ENCODE data around the gene GRB10. TPM values are rescaled to one million over a fixed set of nuclear protein-coding genes. Genes with fewer than 3 reads are reported as not detected.
"Not testable (repeated sequence)": the region's sequence is repeated elsewhere in the genome, so short reads cannot be mapped to it uniquely, and the experiment has no call there.

The GRB10 gene
- total RNA-seq, 4 donors from 2014 or later, result 28.5 to 58.0 (median 53.0) TPM

DNA sequence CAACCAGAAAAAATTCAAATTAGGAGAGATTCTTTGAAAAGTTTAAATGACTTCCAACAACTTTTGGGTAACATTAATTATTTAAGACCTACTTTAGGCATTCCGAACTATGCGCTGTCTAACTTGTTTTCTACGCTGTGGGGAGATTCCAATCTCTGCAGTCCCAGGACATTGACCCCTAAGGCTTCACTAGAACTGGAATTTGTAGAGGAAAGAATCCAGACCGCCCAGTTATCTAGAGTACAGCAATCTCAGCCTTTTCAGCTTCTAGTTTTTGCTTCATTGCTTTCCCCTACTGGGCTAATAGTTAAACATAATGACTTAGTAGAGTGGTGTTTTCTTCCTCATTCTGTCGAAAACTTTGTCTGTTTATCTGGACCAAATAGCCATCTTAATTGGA lies 202.6 kb downstream of the GRB10 start:
- peaks cover 0 to 22% (median 0%) of the 10 kb centered on the region in 3 donors for H3K9me3 ChIP-seq
- WGBS, 2 donors (ENCODE audit: low coverage in 1 of 2), result 86 to 89% methylated on average over 5 of the region's 5 CpGs
- ATAC-seq, result no peak
- no peaks in the 10 kb centered on the region for H3K4me1 ChIP-seq
- no peak overlapping the region for H3K4me3 ChIP-seq
- no peaks in the 10 kb centered on the region for H3K36me3 ChIP-seq
- TF ChIP-seq, protein P1, sequence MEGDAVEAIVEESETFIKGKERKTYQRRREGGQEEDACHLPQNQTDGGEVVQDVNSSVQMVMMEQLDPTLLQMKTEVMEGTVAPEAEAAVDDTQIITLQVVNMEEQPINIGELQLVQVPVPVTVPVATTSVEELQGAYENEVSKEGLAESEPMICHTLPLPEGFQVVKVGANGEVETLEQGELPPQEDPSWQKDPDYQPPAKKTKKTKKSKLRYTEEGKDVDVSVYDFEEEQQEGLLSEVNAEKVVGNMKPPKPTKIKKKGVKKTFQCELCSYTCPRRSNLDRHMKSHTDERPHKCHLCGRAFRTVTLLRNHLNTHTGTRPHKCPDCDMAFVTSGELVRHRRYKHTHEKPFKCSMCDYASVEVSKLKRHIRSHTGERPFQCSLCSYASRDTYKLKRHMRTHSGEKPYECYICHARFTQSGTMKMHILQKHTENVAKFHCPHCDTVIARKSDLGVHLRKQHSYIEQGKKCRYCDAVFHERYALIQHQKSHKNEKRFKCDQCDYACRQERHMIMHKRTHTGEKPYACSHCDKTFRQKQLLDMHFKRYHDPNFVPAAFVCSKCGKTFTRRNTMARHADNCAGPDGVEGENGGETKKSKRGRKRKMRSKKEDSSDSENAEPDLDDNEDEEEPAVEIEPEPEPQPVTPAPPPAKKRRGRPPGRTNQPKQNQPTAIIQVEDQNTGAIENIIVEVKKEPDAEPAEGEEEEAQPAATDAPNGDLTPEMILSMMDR (IDR thresholded peaks at IDR 0.05), result no peak
- TF ChIP-seq EP300 (IDR thresholded peaks at IDR 0.05) (no peak), POLR2AphosphoS5 (IDR thresholded peaks at IDR 0.05) (no peak), POLR2A (IDR thresholded peaks at IDR 0.05) (no peak)
- no peak overlapping the region for H3K27ac ChIP-seq
- H3K27me3 ChIP-seq, result peaks cover 13% of the 10 kb centered on the region

DNA sequence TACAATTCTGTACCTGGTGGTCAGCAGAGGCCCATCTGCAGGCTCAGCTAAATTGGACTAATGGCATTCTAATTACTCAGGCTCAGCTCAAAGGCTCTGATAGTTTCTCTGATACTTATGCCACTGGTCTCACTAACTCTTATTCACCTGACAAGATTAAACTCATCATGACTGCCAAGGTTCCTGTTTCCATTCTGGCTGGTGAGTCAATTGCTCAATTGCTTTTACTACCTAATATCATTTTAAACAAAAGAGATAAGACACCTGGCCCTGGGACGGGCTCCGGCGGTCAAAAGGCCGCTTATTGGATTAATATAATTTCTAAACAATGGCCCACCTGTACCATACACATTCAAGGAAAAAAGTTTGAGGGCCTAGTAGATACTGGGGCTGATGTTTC lies 204.6 kb downstream of the GRB10 start:
- H3K9me3 ChIP-seq, H3K4me1 ChIP-seq, H3K36me3 ChIP-seq, H3K27me3 ChIP-seq, ATAC-seq, H3K27ac ChIP-seq, H3K4me3 ChIP-seq: not testable (repeated sequence)
- WGBS, 2 donors (ENCODE audit: low coverage in 1 of 2), result 91% methylated on average over 4 of the region's 4 CpGs; no CpG with 5 or more reads in 1 of the 2 donors

DNA sequence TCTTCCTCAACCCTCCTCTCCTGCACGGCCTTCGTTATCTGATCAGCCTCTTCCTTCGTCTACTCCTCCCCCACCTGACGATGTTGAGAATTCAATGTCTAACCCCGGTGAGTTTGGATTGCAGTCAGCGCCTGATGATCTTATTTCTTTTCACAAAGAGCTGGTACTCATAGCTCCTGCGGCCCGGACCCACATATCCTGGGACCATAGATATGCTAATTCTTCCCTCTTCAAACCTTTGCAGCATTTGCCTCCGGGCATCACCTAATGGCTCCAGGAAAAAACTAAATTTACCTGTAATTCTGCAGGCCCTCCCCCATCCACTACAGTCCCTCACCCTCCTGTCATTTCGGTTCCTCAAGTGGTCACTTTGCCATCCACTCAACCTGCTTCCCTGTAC lies 205.1 kb downstream of the GRB10 start:
- no peak overlapping the region for H3K4me3 ChIP-seq
- H3K27ac ChIP-seq, result no peak overlapping the region
- 82 to 92% methylated on average over 9 to 10 of the region's 10 CpGs for WGBS, 2 donors (ENCODE audit: low coverage in 1 of 2)
- H3K36me3 ChIP-seq, result no peaks in the 10 kb centered on the region
- TF ChIP-seq POLR2AphosphoS5 (IDR thresholded peaks at IDR 0.05) (no peak), POLR2A (IDR thresholded peaks at IDR 0.05) (no peak), EP300 (IDR thresholded peaks at IDR 0.05) (no peak)
- TF ChIP-seq, protein P1 (IDR thresholded peaks at IDR 0.05), result no peak
- H3K27me3 ChIP-seq, result no peaks in the 10 kb centered on the region
- ATAC-seq, result no peak
- H3K9me3 ChIP-seq, result peaks cover 0 to 2% (median 0%) of the 10 kb centered on the region in 3 donors
- H3K4me1 ChIP-seq, result no peaks in the 10 kb centered on the region

DNA sequence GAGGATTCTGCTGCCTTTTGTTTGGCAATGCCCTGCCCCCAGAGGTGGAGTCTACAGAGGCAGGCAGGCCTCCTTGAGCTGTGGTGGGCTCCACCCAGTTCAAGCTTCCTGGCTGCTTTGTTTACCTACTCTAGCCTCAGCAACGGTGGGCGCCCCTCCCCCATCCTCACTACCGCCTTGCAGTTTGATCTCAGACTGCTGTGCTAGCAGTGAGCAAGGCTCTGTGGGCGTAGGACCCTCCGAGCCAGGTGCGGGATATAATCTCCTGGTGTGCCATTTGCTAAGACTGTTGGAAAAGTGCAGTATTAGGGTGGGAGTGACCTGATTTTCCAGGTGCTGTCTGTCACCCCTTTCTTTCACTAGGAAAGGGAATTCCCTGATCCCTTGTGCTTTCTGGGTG lies 206.3 kb downstream of the GRB10 start:
- not testable (repeated sequence) for H3K27me3 ChIP-seq, H3K4me3 ChIP-seq, H3K4me1 ChIP-seq, H3K9me3 ChIP-seq, ATAC-seq, H3K27ac ChIP-seq, H3K36me3 ChIP-seq
- WGBS, 2 donors (ENCODE audit: low coverage in 1 of 2), result no CpG with 5 or more reads among the region's 6 CpGs

DNA sequence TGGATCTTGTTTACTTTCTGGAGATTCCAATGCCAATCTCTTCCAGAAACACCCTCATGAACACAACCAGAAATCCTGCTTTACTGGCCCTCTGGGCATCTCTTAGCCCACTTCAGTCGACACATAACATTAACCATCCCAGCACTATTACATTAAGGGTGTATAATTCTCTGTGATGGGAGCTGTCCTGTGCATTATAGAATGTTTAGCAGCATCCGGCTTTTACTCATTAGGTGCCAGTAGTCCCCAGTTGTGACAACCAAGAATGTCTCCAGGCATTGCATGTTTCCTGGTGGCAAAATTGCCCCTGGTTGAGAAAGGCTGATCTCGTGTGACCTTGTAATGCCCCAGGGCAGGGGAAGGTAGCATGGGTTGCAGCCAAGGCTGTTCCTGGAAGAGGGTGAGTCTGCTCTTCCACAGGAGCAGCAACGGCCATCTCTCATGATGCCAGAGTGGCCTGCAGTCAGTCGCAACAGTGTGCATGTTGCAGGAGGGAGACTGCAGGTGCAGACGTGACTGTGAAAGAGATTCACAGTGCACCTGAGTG lies 214.9 kb downstream of the GRB10 start:
- Histone ChIP-seq H3K9me3 (no peaks in the 10 kb centered on the region), H3K4me1 (no peaks in the 10 kb centered on the region), H3K27me3 (no peaks in the 10 kb centered on the region), H3K4me3 (no peak overlapping the region), H3K27ac (no peak overlapping the region), H3K36me3 (no peaks in the 10 kb centered on the region)
- TF ChIP-seq, protein P1 (IDR thresholded peaks at IDR 0.05), result no peak
- TF ChIP-seq POLR2AphosphoS5 (IDR thresholded peaks at IDR 0.05) (no peak), POLR2A (IDR thresholded peaks at IDR 0.05) (no peak)
- no peak for ATAC-seq
- WGBS, 2 donors (ENCODE audit: low coverage in 1 of 2), result 100% methylated on average over 1 of the region's 6 CpGs; no CpG with 5 or more reads in 1 of the 2 donors

DNA sequence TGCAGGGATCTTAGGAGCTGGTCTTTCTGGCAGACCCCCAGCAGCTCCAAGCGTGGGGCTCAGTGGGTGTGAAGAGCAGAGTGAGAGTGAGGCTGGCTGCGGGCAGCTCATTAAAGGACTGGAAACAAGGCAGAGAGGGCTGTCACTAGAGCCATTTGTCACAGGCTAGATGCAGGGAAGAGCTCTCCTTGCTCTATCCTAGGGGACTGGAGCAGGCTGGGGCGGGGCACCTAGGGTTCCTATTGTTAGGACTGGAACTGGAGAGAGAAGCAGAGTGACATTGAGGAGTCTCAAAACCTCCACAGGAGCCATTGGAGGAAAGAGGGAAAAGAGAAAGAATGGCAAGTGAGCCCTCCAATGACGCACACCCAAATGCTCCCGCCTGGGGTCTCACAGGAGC lies 216.7 kb downstream of the GRB10 start:
- 26% methylated on average over 3 of the region's 5 CpGs; no CpG with 5 or more reads in 1 of the 2 donors for WGBS, 2 donors (ENCODE audit: low coverage in 1 of 2)
- Histone ChIP-seq H3K9me3 (no peaks in the 10 kb centered on the region), H3K27ac (no peak overlapping the region), H3K4me3 (no peak overlapping the region), H3K4me1 (no peaks in the 10 kb centered on the region), H3K36me3 (no peaks in the 10 kb centered on the region), H3K27me3 (peaks cover 12% of the 10 kb centered on the region)
- TF ChIP-seq EP300 (IDR thresholded peaks at IDR 0.05) (no peak), POLR2AphosphoS5 (IDR thresholded peaks at IDR 0.05) (no peak), POLR2A (IDR thresholded peaks at IDR 0.05) (no peak)
- TF ChIP-seq, protein P1 (IDR thresholded peaks at IDR 0.05), result no peak
- ATAC-seq, result no peak

All from gastroesophageal sphincter (tissue), 4 donors.